ENCODE measurements around the gene BAHD1.

The BAHD1 gene

DNA sequence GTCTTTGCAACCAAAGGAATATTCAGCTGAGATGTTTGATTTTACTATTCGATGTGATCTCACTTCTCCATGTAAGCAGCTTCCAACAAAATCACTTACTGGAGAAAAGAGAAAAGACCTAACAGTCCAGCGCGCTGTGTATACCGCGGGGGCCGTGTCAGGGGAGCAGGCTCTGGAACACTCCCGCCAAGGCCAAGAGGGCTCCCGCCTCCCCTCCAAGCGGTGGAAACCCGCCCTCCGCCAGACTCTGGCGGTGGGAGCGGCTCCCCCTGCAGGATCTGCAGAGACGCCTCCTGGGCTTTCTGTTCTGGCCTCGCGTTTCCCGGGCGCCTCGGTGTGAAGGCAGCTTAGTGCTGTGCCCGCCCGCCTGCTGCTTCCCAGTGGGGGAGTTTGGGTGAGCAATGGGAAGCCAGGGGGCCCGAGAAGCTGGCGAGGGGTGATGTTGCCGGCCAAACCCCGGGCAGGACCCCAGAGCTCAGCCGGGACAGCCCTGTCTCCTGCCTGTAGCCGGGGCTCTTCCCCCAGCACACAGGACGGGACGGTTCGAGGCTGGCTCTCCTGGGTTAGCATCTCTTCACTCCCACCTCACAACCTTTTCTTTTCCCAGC lies 66.3 kb downstream of the BAHD1 start:
- DNase-seq: peak; percentile 94

DNA sequence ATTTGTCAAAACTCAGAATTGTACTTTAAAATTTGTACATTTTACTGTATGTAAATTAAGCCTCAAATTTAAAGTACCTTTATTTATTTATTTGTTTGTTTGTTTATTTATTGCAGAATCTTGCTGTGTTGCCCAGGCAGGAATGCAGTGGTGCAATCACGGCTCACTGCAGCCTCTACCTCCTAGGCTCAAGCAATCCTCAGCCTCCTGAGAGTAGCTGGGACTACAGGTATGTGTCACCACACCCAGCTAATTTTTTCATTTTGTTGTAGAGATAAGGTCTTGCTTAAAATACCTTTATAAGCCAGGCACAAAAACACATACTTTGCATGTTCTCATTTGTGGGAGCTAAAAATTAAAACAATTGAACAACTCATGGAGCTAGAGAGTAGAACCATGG lies 67.5 kb downstream of the BAHD1 start:
- DNase-seq: no peak

DNA sequence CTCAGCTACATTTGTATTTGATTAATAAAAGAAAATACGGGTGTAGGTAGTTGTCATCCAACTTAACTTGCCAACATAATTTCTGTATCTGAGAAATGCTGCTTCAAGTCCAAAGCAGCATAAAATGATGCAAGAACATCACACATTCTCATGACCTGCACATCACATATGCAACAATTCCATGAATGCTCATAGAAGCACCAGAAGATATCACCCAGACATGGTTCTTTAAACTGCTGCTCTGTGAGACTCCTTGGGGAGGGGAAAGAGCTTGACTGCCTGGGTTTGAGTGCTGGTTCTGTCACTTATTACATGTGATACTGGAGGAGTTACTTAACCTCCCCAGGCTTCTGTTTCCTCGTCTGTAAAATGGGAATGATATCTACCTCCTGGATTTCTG lies 69.4 kb downstream of the BAHD1 start:
- no peak for DNase-seq

- no peak for DNase-seq
Measured at GRCh38 chr15:40511093-40511471, 70.3 kb downstream of the BAHD1 start.

GRCh38 chr15:40511472-40512133 lies 70.8 kb downstream of the BAHD1 start:
- no peak for DNase-seq

- DNase-seq: no peak
Measured at GRCh38 chr15:40512440-40512839, 71.7 kb downstream of the BAHD1 start.

GRCh38 chr15:40513609-40514008 lies 72.9 kb downstream of the BAHD1 start:
- no peak for DNase-seq

DNA sequence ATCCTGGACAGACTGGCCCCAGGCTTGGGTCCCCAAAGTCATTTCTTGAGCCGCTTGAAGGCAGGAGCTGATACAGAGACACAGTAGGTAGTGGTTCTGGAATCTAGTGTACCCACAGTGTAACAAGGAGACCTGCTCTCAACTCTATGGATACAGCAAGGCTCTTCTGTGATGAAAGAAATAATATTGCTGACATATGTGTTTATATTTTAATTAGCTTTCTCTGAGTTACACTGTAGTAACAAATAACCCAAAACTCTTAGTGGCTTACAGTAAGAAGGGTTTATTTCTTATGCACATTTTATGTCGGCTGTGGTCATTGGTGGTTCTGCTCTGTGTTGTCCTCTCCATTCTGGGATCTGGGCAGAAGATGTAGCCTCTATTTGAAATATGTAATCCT lies 75.6 kb downstream of the BAHD1 start:
- DNase-seq: no peak
